HG03196 (cell line): ENCODE data around the gene FHAD1.
"Not testable (repeated sequence)": the region's sequence is repeated elsewhere in the genome, so short reads cannot be mapped to it uniquely, and the experiment has no call there.

ENCODE experiments used
- ATAC-seq: cut with Tn5 transposase; IDR thresholded peaks from one replicate; pipeline ENCODE4 v1.9.1; 2021; ENCODE audit not compliant: unreplicated experiment

Gene FHAD1

DNA sequence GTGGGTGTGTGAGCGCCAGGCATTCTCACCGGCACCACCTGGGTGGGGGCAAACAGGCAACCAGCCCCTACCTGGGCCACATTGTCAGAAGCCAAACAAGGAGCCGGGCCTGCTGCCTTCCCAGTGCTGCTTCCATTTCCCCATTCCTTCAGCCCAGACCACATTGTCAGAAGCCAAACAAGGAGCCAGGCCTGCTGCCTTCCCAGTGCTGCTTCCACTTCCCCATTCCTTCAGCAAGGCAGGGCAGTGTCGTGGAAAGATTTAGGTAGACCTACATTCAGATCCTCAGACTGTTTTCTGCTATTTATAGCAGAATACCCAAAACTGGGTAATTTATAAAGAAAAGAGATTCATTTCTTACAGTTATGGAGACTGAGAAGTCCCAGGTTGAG lies 115.7 kb downstream of the FHAD1 start:
- no peak for ATAC-seq

DNA sequence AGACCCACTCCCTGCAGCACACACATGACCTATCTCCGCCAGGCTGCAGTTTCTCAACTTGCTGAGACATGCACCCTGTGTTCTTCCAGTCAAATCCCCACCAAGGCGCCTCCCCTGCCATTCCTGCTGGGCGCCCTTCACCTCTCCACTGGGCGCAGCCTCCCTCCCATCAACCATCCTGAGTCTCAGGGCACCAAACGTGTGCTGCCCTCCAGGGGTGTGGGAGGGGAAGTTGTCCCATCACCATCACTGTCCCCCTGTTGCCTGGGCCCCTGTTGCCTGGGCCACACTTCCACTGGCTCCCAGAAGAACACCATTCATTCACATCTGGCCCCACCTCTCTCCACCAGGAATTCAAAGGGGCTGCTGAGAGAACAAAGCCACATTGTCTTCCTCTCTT lies 117.7 kb downstream of the FHAD1 start:
- no peak for ATAC-seq

DNA sequence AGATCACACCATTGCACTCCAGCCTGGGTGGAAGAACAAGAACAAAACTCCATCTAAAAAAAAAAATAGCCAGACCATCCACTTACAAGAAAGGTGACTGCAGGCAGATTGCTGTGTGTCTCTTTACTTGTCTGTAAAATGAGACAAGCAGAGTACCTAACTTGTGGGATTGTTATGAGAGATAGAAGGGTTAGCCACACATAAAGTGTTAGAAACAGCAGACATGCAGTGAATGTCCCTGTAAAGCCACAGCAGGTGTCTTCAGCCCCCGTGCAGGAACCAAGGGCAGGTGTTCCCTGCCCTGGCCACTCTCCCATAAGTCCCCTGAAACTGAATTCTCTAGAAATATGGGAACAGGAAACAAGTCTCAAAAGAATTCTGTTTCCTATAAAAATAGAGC lies 121.9 kb downstream of the FHAD1 start:
- ATAC-seq: no peak

DNA sequence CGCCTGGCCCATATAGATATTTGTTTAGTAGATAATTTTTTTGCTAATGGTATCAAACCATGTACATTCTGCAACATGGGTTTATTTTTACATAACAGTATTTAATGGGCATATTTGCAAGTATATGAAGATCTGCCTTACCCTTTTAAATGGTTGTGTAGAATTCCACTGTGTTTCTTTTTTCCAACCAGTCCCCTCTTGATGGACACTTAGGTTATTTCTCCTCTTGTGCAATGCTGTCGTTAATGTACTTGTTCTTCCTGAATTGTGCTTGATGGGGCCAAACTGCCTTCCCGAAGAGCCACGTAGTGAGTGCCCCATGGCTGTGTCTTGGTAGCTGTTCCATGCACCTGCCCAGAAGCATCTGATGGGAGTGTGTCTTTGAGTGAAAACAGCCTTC lies 123.2 kb downstream of the FHAD1 start:
- ATAC-seq: no peak

DNA sequence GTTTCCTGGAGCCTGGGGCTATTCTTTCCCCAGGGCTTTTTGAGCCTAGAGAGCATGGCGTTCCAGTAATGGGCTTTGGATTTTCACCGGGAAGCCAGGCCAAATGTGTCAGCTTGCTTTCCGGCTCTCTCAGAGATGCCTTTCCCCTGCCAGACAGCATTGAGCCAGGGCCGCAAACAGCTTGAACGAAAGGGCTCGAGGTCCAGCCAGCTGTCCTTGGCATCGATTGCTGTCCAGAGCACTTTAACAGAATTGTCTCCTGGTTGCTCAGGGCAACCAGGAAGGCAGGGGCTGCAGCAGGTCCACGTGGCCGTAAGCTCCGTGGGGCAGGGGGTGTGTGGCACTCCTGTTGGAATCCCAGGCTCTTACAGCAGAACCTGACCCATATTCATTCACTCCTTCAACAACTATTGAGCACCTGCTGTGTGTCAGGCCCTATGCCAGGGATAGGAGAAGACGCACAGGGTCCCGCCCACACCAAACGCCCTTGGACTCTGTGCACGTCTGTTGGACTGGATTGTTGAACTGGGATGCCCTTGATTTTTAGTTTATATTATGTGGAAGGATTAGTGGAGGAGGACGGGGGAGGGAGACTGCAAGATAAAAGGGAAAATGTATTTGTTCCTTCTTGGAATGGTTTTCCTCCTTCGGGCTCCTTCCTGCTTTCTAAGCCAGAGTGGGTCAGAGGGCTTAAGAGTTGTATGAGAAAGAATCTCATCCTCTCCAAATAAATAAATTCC lies 123.9 kb downstream of the FHAD1 start:
- no peak for ATAC-seq

DNA sequence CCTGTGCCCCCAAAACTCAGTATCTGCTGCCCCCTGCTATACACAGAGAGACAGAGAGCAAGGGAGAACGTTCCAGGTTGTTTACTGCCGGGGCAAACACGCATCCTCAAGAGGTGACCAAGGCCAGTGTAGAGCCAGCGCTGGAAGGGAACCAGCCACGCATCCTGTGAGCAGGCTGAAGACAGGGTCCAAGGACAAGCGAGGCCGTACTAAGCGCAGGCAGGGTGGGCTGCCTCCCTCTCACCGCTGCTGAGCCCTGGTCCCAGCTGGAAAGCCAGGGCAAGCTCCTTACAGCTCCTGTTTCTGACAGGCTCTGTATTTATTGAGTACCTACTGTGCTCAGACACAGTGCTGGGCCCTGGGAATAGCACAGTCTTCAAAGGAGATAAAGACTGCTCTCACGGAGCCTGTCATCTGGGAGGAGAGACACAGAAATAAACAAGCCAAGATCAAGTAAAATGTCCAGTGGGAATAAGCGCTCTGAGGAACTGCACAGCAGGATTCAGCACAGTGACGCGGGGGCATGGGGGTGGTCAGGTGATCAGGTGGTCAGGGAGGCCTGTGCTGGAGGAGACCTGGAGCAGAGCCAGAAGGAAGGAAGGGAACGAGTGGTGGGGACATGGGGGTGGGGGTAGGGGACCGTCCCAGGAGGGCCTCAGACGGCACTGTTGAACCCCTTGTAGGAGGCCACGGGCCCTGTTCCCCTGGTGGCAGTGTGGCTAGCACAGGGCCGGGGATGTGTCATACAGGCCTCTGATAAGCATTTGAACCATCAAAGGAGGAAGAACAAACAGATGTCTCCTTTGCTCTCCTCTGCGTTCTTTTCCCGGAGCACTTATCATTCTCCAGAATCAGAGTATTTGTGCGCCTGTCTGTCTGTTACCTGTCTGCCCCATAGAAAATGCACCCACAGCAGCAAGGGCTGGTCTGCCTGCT lies 124.9 kb downstream of the FHAD1 start:
- ATAC-seq: no peak

DNA sequence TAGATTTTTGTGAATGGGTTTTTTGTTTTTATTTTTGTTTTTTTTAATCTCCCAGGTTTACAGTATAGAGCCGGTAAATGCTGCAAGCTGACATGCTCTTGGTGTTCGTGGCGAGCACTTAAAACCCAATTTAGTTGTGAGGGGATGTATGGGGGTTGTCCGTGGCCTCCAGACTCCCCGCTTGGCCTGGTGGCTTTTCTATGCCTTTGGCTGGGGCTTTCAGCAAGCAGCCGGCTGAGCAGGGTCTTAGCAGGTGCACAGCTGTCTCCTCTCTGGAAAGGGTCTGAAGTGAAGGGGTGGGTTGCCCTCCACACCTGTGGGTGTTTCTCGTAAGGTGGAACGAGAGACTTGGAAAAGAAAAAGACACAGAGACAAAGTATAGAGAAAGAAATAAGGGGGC lies 131.7 kb downstream of the FHAD1 start:
- no peak for ATAC-seq

DNA sequence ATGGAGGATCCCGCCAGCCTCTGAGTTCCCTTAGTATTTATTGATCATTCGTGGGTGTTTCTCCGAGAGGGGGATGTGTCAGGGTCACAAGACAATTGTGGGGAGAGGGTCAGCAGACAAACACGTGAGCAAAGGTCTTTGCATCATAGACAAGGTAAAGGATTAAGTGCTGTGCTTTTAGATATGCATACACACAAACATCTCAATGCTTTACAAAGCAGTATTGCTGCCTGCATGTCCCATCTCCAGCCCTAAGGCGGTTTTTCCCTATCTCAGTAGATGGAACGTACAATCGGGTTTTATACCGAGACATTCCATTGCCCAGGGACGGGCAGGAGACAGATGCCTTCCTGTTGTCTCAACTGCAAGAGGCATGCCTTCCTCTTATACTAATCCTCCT lies 132.1 kb downstream of the FHAD1 start:
- ATAC-seq: not testable (repeated sequence)

DNA sequence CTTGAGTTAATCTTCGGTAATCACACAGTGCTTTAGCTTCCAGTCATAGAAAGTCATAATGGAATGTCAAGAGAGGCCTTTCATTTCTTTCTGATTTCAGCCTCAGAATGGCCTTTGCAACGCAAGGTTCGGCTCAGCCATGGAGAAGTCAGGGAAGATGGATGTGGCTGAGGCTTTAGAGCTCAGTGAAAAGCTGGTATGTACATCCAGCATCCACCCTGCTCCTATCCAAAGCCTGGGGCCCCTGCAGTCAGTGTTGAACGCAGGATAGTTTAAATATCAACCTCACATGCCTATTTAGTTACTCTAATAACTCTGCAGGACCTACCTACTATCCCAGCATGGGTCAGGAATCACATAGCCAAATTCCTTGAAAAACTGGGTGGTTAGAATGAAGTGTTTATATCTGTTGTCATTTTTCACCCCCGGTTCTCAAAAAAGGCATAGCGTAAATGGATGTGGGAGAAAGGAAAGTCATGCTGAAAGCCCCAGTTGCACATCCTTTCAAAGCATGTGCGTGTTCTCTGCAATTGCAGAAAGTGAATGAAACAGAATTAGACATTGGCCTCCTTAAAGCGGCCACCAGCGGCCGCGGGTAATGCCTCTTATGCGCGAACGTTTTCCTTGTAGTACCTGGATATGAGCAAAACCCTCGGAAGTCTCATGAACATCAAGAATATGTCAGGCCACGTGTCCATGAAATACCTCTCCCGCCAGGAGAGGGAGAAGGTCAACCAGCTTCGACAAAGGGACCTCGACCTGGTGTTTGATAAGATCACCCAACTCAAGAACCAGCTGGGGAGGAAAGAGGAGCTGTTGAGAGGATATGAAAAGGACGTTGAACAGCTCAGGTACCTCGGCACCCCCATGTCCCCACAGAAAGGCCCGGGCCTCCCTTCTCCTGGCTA lies 133.8 kb downstream of the FHAD1 start:
- no peak for ATAC-seq

DNA sequence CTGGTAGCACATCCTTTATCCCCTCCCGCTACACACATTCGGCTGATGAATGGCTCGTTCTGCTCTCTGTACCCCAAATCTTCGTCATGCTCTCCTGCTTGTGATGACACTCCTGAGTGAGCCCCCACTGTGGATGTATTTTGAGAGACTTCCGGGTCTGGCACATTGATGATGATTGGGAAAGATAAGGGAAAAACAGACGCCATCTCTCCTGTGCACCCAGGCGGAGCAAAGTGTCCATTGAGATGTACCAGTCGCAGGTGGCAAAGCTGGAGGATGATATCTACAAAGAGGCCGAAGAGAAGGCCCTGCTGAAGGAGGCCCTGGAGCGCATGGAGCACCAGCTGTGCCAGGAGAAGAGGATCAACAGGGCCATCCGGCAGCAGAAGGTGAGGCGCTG lies 134.8 kb downstream of the FHAD1 start:
- no peak for ATAC-seq

DNA sequence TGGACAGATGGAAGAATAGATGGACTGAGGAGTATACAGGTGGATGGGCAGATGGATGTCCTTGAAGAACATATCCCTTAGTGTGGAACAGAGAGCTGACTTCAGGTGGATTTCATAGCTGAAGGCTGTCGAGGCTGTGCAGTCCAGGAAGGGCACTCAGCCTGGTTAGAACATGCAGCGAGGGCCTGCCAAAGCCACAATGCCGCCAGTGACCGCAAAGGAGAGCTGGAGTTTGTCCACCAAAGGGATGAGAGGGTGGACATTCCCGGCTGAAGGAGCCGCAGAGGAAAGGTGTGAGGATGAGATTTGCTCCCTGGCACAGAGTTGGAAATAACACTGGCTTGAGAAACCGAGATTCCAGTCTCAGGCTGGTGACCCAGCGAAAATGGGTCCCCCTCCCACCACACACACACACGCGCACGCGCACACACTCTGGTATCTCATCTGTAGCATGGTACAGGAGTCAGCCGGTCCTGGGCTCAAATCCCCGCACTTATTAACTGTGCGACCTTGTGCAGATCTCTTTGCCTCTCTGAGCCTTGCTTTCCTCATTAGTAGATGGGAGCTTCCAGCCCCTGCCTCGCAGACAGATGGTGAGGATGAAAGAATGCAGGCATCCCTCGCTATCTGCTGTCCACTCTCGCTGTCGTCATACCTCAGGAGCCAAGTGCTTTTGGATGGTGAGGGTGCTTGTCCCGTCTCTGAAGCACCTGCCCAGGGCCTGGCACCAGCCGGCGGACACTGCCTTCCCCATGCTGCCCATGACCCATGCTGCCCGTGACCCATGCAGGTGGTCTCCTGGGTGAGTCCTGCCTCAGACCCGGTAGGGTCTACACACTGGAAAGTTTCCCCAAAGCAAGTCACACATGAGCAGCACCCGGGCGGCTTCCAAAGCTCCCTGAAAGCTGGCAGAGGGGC lies 135.8 kb downstream of the FHAD1 start:
- no peak for ATAC-seq

DNA sequence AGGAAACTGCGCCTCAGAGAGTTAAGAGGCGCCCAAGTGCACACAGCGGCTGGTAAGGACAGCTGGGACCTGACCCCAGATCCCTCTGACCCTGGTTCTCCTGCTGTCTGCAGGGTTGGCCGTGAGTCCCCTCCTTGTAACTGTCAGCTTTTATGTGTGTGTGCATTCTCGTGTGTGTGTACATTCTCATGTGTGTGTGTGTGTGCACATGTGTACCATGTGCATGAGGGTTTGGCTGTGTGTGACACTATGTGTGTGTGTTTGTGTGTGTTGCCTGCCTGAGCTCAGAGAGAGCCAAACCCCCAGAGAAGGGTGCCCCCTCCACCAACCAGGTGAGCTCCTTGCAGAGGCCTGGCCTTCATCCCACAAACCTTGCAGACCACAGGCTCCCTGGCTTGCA lies 136.8 kb downstream of the FHAD1 start:
- no peak for ATAC-seq

DNA sequence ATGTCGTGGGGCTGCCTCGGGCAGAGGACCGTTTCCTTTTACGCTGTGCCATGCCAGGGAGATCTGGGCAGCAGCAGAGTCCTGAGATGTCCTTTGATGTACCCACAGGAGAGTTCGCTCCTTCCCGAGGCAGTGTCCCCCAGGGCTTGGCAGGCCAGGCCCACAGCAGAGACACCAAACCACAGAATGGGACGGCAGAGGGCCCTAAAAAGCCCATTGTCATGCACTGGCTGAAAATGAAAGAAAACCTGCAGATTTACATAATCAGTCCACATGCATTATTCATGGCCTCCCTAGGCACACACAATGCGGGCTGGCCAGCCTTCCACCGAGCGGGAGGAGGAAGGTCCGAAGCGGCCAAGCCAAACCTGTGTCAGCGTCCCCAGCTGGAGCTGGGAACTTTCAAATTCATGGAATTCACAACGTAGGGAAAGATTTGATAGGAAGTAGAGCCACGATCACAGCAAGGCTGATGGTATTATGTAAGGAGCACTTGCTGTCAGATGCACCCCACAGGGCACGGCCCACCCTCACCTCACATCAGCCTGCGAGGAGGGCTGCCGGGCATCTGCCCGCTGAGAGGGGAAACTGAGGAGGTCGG lies 137.4 kb downstream of the FHAD1 start:
- ATAC-seq: peak; percentile 54

DNA sequence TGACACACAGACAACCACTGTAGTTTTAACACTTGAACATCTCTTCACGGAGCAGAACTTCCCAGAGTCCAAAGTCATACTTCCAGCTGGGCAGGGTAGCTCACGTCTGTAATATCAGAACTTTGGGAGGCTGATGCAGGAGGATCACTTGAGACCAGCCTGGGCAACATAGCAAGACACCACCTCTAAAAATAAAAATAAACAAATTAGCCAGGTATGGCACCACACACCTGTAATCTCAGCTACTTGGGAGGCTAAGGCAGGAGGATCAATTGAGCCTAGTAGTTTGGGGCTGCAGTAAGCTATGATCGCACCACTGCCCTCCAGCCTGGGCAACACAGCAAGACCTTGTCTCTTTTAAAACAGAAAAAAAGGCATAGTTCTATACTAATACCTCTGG lies 138.4 kb downstream of the FHAD1 start:
- no peak for ATAC-seq

DNA sequence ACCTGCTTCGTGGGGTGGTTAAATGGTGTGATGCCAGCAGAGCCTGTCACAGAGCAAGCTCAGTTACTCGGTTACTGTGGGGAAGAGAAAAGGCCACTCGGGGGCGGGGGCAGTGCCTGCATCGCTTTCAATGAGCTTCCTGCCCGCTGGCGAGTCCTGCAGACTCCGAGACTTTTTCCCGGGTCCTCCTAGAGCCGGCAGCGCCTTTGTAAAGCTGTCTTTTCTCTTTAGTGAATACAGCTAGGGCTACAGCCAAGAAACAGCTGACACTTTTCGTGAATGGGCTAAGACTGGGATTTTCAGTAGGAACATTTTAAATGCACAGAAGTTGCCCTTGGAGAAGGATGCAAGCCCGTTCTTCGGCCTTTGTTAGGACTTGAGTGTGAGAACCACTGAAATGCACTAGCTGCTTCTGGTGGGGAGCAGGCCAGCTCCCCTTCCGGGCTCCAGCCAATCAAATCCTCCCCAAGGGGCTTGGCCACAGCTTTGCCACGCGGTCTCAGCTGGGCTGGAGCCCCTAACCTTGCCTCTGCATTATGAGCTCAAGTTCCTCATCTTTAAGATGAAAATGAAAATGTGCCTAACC lies 139.2 kb downstream of the FHAD1 start:
- ATAC-seq: no peak

DNA sequence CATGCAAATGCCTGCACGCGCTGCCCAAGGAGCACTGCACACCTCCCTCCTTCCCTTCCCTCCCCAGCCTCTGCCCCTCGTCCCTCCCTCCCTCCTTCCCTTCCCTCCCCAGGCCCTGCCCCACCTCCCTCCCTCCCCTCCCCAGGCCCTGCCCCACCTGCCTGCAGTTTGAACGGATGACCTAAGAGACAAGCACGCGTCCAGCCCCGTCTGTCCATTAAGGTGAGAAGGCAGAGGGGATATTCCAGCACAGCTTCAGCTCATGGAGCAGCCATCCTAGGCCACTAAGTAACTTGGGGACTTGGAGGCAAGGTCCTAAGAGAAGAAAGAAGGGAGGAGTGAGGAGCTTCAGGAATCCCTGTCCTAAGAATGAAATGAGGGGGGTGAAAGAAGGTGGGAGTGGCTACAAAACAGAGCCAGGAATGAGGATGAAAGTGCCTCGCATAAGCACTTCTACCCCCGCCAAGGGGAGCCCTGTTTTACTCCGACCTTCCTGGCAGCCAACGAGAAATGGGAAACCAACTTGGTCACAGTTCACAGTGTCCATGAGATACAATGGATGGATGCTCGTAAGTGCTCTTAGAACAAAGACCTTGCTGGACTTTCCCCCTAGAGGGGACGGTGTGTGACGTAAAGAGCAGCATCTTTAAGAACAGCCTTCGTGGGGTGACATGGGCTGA lies 141.3 kb downstream of the FHAD1 start:
- ATAC-seq: no peak

DNA sequence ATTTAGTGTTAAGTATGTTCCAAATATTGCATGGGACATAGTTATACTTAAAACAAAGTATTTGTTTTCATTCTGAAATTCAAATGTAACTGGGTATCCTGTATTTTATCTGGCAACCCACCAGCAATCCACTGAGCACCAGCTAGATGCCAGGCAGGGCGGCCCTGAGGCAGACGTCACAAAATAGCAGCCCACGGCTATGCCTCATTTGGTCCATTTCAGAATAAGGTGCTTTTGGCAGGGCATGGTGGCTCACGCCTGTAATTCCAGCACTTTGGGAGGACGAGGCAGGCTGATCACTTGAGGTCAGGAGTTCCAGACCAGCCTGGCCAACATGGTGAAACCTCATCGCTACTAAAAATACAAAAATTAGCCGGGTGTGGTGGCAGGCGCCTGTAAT lies 142.8 kb downstream of the FHAD1 start:
- not testable (repeated sequence) for ATAC-seq

DNA sequence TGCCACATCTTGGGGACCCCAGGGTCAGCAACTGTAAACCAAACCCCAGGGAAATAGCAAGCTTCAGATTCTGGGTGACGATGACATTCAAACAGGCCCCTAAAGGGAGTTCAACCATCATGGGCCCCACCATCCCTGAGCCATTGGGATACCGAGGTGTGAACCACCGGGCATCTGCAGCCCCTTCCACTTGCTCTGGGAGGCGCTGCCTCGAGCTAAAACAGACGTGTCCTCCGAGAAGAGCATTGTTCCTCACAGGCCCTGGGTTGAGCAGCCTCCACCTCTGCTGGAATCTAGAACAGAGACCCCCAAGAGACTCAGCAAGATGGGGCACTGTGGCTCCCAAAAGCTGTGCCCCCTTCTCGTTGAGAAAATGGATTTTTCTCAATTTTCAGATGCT lies 143.6 kb downstream of the FHAD1 start:
- ATAC-seq: no peak

DNA sequence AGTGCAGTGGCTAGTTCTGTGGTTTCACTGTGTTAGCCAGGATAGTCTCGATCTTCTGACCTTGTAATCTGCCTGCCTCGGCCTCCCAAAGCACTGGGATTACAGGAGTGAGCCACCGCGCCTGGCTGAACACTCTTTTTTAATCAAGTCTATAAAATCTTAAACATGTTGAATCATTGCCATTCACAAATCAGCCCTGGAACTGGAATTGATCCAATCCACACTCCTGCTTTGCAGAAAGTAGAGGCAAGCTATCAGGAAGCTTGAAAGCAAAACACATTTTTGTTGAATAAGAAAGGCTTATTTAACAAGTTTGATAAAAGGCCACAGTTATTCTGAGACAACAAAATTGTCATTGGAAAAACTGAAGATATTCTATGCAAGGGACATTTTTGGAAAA lies 144.3 kb downstream of the FHAD1 start:
- ATAC-seq: no peak
